NCI-H510A treated with DMSO at 0.1 percent for 48 hours (cell line): ENCODE results near the gene OCEL1.
A peak's percentile ranks its signal among the peaks of the same experiment; 100 is the strongest.
"Not testable (repeated sequence)": the region's sequence is repeated elsewhere in the genome, so short reads cannot be mapped to it uniquely, and the experiment has no call there.

Source experiments
- DNase-seq: peaks from one replicate; lab custom pipeline; 2025; lab: John Stamatoyannopoulos, UW

OCEL1 gene

DNA sequence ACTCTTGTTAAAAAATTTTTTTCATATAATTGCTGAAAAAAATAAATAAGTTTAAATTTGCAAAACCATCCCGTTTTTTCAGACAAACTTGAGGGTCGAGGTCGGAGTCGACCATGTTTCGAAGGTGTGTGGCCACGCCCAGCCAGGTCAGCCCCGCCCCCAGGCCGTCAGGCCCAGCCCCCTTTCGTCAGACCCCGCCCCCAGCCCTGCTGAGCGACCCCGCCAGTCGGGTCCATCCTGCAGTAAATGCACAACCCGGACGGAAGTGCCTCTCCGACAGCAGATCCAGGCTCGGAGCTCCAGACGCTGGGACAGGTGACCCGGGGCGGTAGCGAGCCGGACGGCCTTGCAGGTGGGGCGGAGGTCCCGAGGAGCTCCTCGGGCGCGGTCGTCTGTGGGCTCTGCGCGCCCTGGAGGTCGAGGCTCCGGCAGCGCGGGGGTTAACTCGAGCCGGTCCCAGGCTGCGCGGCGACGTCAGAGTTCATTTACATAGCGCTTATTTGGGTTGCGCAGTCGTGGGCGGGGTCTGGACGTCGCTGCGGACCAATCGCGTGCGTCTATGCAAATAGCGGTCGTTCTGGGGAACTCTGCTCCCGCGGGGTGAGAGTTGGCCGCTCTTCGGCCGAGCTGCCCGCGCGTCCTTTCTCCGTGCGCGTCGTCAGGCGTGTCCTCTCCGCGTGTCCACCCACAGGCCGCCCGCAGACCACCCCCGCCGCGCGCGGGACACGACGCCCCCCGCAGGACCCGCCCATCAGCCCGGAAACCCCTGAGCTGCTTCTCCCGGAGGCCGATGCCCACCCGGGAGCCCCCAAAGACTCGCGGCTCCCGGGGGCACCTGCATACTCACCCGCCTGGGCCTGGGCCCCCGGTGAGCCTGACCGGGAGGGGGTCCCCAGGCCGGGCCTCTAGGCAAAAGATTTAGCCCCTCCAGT, at the start of gene OCEL1:
TSS of gene OCEL1 (plus strand) at position 225 of the 932 bp plus-strand sequence. CDS start at position 247, 22 bp downstream.
- peak; percentile 95 for DNase-seq

DNA sequence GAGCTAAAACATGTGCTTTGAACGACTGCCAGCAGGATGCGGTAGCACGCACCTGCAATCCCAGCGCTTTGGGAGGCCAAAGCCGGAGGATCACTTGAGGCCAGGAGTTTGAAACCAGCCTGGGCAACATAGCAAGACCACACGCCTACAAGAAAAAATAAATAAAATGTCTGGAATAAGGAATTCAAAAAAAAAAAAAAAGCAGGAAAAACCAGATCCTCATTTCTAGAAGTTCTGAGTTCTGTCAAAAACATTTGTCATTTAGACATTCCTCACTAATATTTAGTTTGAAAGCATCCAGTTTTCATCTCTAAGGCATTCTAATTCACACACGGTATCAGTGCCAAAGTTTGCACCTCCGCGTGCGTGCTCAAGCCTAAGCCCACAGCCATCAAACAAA, 47.7 kb upstream of the OCEL1 start:
- no peak for DNase-seq

DNA sequence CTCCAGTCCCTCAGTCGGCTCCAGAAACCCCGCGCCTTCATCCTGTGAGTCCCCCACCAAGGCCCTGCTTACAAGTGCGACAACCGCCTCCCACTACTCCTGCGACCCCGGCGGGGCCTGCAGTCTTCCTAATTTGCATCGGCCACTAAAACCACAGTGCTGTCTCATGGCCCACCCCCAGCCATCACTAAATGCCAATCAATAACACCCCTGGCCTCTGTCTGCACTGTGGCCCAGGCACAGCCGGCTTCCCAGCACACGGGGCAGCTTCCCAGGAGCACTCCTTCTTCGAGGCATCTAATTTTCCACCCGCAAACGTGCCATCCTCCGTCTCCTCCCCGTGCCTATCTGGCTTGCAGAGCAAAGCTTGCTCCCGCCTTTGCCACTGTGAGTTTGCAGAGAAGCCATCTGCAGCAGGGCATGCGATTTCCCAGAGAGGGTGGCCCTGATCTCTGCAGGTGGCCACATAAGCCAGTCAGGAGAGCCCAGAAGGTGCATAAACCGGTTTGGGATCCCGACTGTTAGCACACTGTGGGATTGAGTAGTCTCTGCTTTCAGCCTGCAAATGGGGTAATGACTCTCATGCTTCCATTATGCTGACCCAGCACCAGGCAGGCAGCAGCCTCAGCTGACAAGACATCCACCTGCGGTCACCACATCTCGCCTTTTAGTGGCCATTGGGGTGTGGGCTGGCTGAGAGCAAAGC, 44.9 kb upstream of the OCEL1 start:
- DNase-seq, result peak; percentile 53

- DNase-seq, result no peak
Observed at GRCh38 chr19:17183271-17183761, 42.7 kb upstream of the OCEL1 start.

DNA sequence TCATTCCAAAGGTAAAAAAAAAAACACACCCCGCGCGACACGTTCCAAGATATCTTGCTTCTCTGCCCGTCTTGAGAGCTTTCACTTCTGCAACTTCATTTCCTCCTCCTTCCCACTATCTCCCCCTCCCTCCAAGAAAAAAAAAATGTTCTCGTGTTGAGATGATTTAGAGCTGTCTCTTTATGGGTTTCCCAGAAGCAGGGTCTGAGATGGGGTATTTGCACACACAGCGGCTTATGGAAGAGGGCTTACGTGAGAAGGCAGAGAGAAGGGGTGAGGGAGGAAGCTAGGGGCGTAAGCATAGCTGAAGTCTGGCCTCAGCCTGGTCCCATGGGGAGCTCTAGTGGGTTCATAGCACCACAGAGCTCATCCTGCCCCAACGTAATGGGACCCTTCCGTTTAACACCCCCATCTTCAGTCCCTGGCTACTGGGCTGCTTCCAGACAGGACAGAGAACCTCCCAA, 42.1 kb upstream of the OCEL1 start:
- no peak for DNase-seq

DNA sequence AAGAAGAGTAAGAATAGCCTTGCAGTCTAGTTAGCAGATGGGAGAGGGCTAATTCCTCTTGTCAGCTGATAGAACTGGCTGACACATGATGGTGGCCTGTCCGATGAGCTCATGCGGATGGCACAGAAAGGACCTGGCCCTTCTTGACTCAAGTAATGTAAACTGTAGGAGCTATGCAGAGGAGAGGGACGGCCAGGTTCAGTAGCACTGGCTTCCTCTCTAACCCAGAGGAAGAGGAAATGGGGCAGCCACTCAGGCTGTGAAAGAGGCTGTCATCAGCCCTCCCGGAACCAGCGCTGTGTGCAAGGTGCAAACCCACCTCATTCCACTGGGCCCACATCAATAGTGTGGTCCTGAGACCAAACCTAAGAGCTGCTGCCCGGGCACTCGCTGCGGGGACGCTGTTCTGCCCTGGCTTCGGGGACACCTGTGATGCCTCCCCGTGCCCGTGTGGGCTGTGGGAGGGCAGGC, 41.6 kb upstream of the OCEL1 start:
- DNase-seq, result no peak

DNA sequence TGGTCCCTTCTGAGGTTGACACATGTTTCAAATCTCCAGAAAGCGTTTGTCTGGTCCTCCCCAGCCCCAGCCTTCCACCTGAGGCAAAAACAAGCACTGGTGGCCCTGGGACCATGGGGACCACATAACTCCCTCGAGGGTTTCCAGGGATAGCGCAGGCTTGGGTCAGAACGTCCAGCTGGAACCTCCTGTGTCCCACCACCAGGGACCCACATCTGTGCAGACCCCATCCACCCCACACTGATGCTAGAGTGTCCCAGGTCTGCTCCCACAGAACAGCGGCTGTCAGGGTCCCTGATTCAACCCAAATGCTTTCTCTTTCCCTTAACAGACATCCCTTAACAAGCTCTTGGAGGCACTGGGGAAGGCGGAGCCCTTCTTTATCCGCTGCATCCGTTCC, 40.4 kb upstream of the OCEL1 start:
- DNase-seq, result no peak

GRCh38 chr19:17191736-17192135, 34.3 kb upstream of the OCEL1 start:
- DNase-seq, result not testable (repeated sequence)

GRCh38 chr19:17192751-17193150, 33.3 kb upstream of the OCEL1 start:
- DNase-seq, result no peak

DNA sequence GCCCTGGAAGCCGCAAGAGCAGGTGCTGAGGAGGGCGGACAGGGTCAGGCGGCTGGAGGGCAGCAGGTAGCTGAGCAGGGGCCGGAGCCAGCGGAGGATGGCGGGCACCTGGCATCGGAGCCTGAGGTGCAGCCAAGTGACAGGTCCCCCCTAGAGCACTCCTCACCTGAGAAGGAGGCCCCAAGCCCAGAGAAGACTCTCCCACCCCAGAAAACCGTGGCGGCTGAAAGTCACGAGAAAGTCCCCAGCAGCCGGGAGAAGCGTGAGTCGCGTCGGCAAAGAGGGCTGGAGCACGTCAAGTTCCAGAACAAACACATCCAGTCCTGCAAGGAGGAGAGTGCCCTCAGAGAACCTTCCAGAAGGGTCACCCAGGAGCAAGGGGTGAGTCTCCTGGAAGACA, 31.4 kb upstream of the OCEL1 start:
- no peak for DNase-seq

GRCh38 chr19:17195106-17195505, 30.9 kb upstream of the OCEL1 start:
- DNase-seq, result no peak

DNA sequence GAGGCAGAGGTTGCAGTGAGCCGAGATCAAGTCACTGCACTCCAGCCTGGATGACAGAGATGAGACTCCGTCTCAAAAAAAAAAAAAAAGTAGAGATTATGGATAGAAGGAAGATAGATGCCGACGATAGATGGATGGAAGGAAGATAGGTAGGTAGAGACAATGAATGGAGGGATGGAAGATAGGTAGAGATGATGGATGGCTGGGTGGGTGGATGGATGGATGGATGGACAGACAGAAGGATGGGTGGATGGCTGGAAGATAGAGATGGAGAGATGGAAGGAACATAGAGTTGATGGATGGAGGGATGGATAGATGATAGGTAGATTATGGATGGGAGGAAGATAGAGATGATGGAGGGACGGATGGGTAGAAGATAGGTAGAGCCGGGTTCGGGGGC, 29.4 kb upstream of the OCEL1 start:
- no peak for DNase-seq

GRCh38 chr19:17197666-17198065, 28.4 kb upstream of the OCEL1 start:
- no peak for DNase-seq

- no peak for DNase-seq
Observed at GRCh38 chr19:17200408-17201079, 25.5 kb upstream of the OCEL1 start.

DNA sequence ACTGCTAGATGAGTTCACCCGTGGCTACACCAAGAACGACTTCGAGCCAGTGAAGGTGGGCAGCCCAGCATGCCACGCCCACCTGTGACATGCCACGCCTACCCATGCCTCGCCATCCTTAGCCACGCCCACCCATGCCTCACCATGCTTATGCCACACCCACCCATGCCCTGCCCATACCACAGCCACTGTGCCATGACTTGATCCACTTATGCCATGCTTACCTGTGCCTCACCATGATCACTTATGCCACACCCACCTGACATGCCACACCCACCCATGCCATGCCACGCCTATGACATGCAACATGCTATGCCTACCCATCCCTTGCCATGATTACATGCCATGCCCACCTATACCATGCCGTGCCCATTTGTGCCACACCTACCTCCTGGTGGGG, 23.8 kb upstream of the OCEL1 start:
- DNase-seq, result no peak

GRCh38 chr19:17202713-17203112, 23.3 kb upstream of the OCEL1 start:
- no peak for DNase-seq

DNA sequence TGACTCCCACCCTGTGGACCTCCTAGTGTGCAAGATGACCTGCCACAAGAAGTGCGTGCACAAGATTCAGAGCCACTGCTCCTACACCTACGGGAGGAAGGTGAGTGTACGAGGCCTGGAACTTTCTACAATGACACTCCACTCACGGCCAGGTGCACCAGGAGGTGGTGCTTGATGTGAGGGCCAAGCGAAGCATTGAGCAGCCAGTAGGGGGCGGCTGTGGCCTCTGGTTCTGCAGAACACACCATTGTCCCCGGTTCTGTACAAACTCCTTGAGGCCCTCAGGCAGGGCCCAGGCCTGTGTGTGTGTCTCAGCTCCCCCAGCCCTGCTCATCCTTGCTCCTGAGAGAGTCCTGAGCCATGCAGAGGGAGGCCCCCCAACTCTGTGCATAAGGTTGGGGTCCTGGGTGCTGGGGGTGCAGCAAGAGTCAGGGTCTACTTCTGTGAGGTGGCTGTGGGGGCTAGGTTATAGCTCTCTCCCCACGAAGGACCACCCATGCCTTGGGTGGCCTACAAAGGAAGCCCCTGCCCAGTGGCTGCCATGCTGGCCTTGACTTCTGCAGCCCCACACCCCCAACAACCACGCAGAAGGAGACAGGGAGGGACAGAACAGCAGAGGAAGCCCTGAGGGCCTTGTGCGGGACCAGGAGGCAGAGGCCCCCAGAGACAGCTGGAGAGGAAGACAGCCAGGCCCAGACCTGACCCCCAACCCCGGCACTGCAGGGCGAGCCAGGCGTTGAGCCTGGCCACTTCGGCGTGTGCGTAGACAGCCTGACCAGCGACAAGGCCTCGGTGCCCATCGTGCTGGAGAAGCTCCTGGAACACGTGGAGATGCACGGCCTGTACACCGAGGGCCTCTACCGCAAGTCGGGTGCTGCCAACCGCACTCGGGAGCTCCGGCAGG, 20.5 kb upstream of the OCEL1 start:
- DNase-seq, result peak; percentile 9

- DNase-seq, result no peak
Observed at GRCh38 chr19:17206736-17207581, 19.1 kb upstream of the OCEL1 start.

DNA sequence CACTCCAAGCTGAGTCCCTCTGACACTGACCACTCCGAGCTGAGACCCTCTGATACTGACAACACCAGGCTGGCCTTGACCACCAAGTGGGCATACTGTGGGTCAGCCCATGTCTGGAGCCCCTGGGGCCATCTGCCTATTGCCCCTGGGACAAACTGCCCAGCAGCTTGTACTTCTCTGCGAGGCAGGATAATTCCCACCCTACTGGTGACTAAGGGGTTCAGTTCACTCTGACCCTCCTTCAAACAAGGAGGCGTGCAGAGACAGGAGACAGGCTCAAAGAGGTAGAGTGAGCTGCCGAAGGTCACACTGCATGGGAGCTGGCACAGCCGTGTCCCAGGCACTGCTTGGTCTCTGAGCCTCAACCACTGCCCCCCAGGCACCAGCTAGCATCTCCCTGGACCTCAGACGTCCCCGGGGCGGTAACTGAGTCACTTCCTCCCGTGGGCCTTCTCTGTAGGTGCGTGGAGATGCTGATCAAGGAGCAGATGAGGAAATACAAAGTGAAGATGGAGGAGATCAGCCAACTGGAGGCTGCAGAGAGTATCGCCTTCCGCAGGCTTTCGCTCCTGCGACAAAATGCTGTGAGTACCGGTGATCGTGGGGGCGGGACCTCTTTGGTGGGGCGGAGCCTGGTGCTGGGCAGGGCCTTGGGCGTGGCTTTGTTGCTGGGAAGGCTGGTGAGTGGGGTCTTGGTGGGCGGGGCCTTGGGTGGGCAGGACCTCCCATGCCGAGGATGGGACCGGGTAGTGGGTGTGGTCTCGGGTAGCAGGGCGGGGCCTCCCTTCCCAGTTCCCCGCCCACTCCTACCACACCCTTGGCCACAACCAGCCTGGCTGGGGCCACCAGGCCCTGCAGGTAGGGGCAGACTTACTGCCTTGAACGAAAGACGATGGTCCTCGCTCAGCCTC, 16.6 kb upstream of the OCEL1 start:
- no peak for DNase-seq
